Epithelial cell of proximal tubule (primary cell): Measurements from ENCODE around the gene ATP13A2. TPM values are rescaled to one million over a fixed set of nuclear protein-coding genes. Genes with fewer than 3 reads are reported as not detected.
A peak's percentile ranks its signal among the peaks of the same experiment; 100 is the strongest.

Source experiments
- DNase-seq: peaks from one replicate; pipeline ENCODE4 v3.0.0-alpha.2; 2011; ENCODE audit warnings: low read depth
- H3K4me3 ChIP-seq: 2 replicates; pipeline ENCODE4 v1.5.1; 2011; ENCODE audit warnings: low read depth, mild to moderate bottlenecking, low read length
- total RNA-seq: library from RNA; depleted of rRNA; stranded (reverse); fragments of >200 nt; gene quantifications from 2 replicates; pipeline ENCODE4 v1.2.3, GENCODE V29; 2015
- TF ChIP-seq, protein P1 (sequence below): conservative IDR thresholded peaks from 2 replicates; pipeline ENCODE4 v1.5.1; 2012; ENCODE audit warnings: low read depth, mild to moderate bottlenecking, low read length

Gene ATP13A2
- total RNA-seq, 1 donor from 2014 or later, result 87.8 TPM

GRCh38 chr1:17023102-17023501, 11.4 kb upstream of the ATP13A2 start:
- no peak overlapping the region for H3K4me3 ChIP-seq
- TF ChIP-seq, protein P1, sequence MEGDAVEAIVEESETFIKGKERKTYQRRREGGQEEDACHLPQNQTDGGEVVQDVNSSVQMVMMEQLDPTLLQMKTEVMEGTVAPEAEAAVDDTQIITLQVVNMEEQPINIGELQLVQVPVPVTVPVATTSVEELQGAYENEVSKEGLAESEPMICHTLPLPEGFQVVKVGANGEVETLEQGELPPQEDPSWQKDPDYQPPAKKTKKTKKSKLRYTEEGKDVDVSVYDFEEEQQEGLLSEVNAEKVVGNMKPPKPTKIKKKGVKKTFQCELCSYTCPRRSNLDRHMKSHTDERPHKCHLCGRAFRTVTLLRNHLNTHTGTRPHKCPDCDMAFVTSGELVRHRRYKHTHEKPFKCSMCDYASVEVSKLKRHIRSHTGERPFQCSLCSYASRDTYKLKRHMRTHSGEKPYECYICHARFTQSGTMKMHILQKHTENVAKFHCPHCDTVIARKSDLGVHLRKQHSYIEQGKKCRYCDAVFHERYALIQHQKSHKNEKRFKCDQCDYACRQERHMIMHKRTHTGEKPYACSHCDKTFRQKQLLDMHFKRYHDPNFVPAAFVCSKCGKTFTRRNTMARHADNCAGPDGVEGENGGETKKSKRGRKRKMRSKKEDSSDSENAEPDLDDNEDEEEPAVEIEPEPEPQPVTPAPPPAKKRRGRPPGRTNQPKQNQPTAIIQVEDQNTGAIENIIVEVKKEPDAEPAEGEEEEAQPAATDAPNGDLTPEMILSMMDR, result no peak
- no peak for DNase-seq

GRCh38 chr1:17021896-17022295, 10.2 kb upstream of the ATP13A2 start:
- no peak overlapping the region for H3K4me3 ChIP-seq
- DNase-seq, result no peak
- TF ChIP-seq, protein P1, result no peak

GRCh38 chr1:17020502-17020901, 8.8 kb upstream of the ATP13A2 start:
- TF ChIP-seq, protein P1, result no peak
- DNase-seq, result no peak
- no peak overlapping the region for H3K4me3 ChIP-seq

- H3K4me3 ChIP-seq, result no peak overlapping the region
- TF ChIP-seq, protein P1, result no peak
- DNase-seq, result no peak
Observed at GRCh38 chr1:17018849-17019248, 7.1 kb upstream of the ATP13A2 start.

GRCh38 chr1:17017435-17017834, 5.7 kb upstream of the ATP13A2 start:
- TF ChIP-seq, protein P1, result no peak
- DNase-seq, result no peak

DNA sequence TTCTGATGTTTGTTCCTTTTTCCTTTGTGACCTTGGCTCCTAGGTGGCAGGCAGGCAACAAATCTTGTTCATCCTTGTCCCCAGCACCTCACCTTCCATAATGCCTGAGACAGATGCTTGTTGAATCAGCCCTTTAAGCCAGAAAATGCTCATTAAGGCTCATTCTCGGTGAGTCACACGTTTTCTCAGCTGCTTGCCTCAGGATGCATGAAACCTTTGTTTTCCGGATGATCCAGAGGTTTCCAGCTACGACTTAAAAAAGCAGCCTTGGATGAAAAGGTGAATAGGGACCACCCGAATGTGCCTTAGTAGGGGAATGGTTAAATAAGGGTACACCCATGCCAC, 4.6 kb upstream of the ATP13A2 start:
- peak; percentile 13 for DNase-seq
- TF ChIP-seq, protein P1, result no peak
- H3K4me3 ChIP-seq, result no peak overlapping the region

More at GRCh38 chr1:17017435-17017834, 5.7 kb upstream of the ATP13A2 start:
- H3K4me3 ChIP-seq, result no peak overlapping the region

- no peak for DNase-seq
- TF ChIP-seq, protein P1, result no peak
- no peak overlapping the region for H3K4me3 ChIP-seq
Observed at GRCh38 chr1:17014671-17015567, 3.2 kb upstream of the ATP13A2 start.
